GM12878 (cell line): ENCODE measurements around the gene ZNF771. TPM values are rescaled to one million over a fixed set of nuclear protein-coding genes. Genes with fewer than 3 reads are reported as not detected.

Experiments
- ATAC-seq: fragments of 200-7000 bp; cut with Tn5 transposase; 3 replicates; pipeline ENCODE4 v1.9.1; 2020; ENCODE audit warnings: mild to moderate bottlenecking, moderate library complexity
- BruUV-seq: library from RNA; stranded (reverse); fragments of 400-500 nt; replicated peaks from 2 replicates; lab custom pipeline; 2021; lab: Mats Ljungman, UMichigan
- CTCF ChIA-PET: fragments of 300-600 bp; sonication (Branson Sonifier 250); formaldehyde crosslinking; extraction: SDS; loops from one replicate; lab custom pipeline; 2021; ENCODE audit warnings: inconsistent platforms; lab: Yijun Ruan, JAX
- POLR2A ChIA-PET: fragments of 350-600 bp; formaldehyde crosslinking; extraction: SDS; loops from one replicate; lab custom pipeline; 2021; ENCODE audit warnings: inconsistent platforms; lab: Charles Lee
- RAD21 ChIA-PET: fragments of 300-600 bp; sonication (Branson Sonifier 250); formaldehyde crosslinking; loops from one replicate; lab custom pipeline; 2023; ENCODE audit warnings: antibody characterized with exemption; ENCODE audit not compliant: unreplicated experiment; lab: Charles Lee
- SMC1A ChIA-PET: fragments of 300-600 bp; sonication (Branson Sonifier 250); formaldehyde crosslinking; loops from one replicate; lab custom pipeline; 2023; ENCODE audit not compliant: unreplicated experiment, uncharacterized antibody; lab: Charles Lee
- DNase-seq: peaks from one replicate; pipeline ENCODE4 v3.0.0-alpha.2; 2011; ENCODE audit warnings: low read depth, low spot score
- FAIRE-seq: peaks from 3 replicates; lab custom pipeline; 2011; peaks lifted over from hg19 to GRCh38; lab: Jason Lieb, UNC
- H2AFZ ChIP-seq: 2 replicates; pipeline ENCODE4 v1.6.0; 2011; ENCODE audit warnings: low read depth, low read length, control low read depth; ENCODE audit not compliant: control insufficient read depth
- H3K27ac ChIP-seq: 2 replicates; pipeline ENCODE4 v1.5.1; 2011; ENCODE audit warnings: control low read depth; ENCODE audit not compliant: control insufficient read depth, insufficient read depth
- H3K27me3 ChIP-seq, 2 experiments: replicated peaks in 1 of 2; 2 replicates each; pipeline versions ENCODE4 v1.6.0 to v1.6.1; 2011; ENCODE audit warnings: low read length in 1 of 2; ENCODE audit not compliant: control insufficient read depth in 2 of 2, insufficient read depth in 2 of 2
- H3K36me3 ChIP-seq, 2 experiments: 2 replicates each; pipeline ENCODE4 v1.5.1; 2011; ENCODE audit warnings: low read length in 1 of 2; ENCODE audit not compliant: control insufficient read depth in 2 of 2, insufficient read depth in 2 of 2
- H3K4me1 ChIP-seq: 2 replicates; pipeline ENCODE4 v1.6.1; 2011; ENCODE audit warnings: mild to moderate bottlenecking, low read length, moderate library complexity, mixed read lengths; ENCODE audit not compliant: control insufficient read depth, insufficient read depth
- H3K4me2 ChIP-seq: 2 replicates; pipeline ENCODE4 v1.6.0; 2011; ENCODE audit warnings: control low read depth; ENCODE audit not compliant: control insufficient read depth, insufficient read depth
- H3K4me3 ChIP-seq: fragments of 200-600 bp; sonication (generic); 2 replicates; pipeline ENCODE4 v1.5.1; 2016
- H3K79me2 ChIP-seq: 2 replicates; pipeline ENCODE4 v1.6.0; 2011; ENCODE audit warnings: low read length; ENCODE audit not compliant: control insufficient read depth, insufficient read depth
- H3K9ac ChIP-seq: 2 replicates; pipeline ENCODE4 v1.8.0; 2011; ENCODE audit warnings: low read length, control low read depth, mixed read lengths; ENCODE audit not compliant: control insufficient read depth, insufficient read depth
- H3K9me3 ChIP-seq: replicated peaks from 3 replicates; pipeline ENCODE4 v1.5.1; 2011; ENCODE audit warnings: mild to moderate bottlenecking, low read length; ENCODE audit not compliant: control insufficient read depth, insufficient read depth
- H4K20me1 ChIP-seq: 2 replicates; pipeline ENCODE4 v1.6.0; 2011; ENCODE audit not compliant: control insufficient read depth, insufficient read depth
- BACH1 ChIP-seq: fragments of 450-650 bp; IDR thresholded peaks from 2 replicates; pipeline ENCODE4 v1.6.1; 2017; ENCODE audit warnings: mild to moderate bottlenecking, borderline replicate concordance
- CEBPB ChIP-seq, 2 experiments: fragments of 150-350 bp in 1 of 2; IDR thresholded peaks; 2 replicates each; pipeline ENCODE4 v1.6.1; 2012 to 2014; ENCODE audit warnings: low read depth in 2 of 2, low read length in 2 of 2, borderline replicate concordance in 1 of 2, inconsistent platforms in 1 of 2
- JUND ChIP-seq: IDR thresholded peaks from 2 replicates; pipeline ENCODE4 v1.6.1; 2012; ENCODE audit warnings: low read depth, mild to moderate bottlenecking, low read length, improper control_type of control experiment, moderate library complexity
- MYB ChIP-seq: fragments of 150-350 bp; IDR thresholded peaks from 2 replicates; pipeline ENCODE4 v1.6.1; 2014; ENCODE audit warnings: mild to moderate bottlenecking, low read depth, low read length, borderline replicate concordance
- SPI1 ChIP-seq: IDR thresholded peaks from 2 replicates; pipeline ENCODE4 v1.6.1; 2011; ENCODE audit warnings: low read depth, mild to moderate bottlenecking, low read length, moderate library complexity, borderline replicate concordance; ENCODE audit not compliant: insufficient read depth
- TBL1XR1 ChIP-seq: IDR thresholded peaks from 2 replicates; pipeline ENCODE4 v1.6.1; 2012; ENCODE audit warnings: low read depth, low read length, improper control_type of control experiment
- ZNF24 ChIP-seq: fragments of 450-650 bp; IDR thresholded peaks from 2 replicates; pipeline ENCODE4 v1.6.1; 2017; ENCODE audit warnings: antibody characterized with exemption, mild to moderate bottlenecking
- WGBS: methylation state at CpG from one replicate; pipeline ENCODE4 v1.1.6; 2016; ENCODE audit warnings: low lambda C conversion rate; ENCODE audit not compliant: insufficient replicate concordance, insufficient coverage; ENCODE audit errors: missing lambda C conversion rate; 5-methylcytosine and 5-hydroxymethylcytosine counted together
- in situ Hi-C: fragments of 300-500 bp; cut with MboI; formaldehyde crosslinking; loops from 9 replicates; pipeline ENCODE4 v1.14.3; 2018; ENCODE audit warnings: mixed read lengths
- intact Hi-C: fragments of 100-400 bp; cut with micrococcal nuclease; formaldehyde crosslinking; loops from one replicate; pipeline ENCODE4 v1.14.2; 2022; ENCODE audit not compliant: unreplicated experiment
- polyA plus RNA-seq, 11 experiments: library from polyadenylated mRNA; depleted of rRNA in 4 of 11; unstranded in 6 of 11; stranded (reverse) in 5 of 11; fragments of >200 nt; fragmentation: Nextera tagmentation in 4 of 11; fragmentation: Illumina TruSeq in 1 of 11; extraction: Ambion mirVana in 4 of 11; extraction: Trizol in 1 of 11; gene quantifications; 1 replicate in 1 of 11; 2 replicates in 10 of 11; pipeline versions ENCODE4 v1.2.1 to v1.2.3, GENCODE V29; 2011 to 2016; ENCODE audit warnings: inconsistent platforms in 2 of 11, missing spikeins in 2 of 11, low read depth in 1 of 11
- total RNA-seq, 4 experiments: library from RNA; depleted of rRNA in 3 of 4; stranded (reverse); fragments of >200 nt in 3 of 4; fragmentation: Illumina TruSeq in 1 of 4; extraction: Trizol in 1 of 4; gene quantifications; 2 replicates each; pipeline versions ENCODE4 v1.2.1 to v1.2.3, GENCODE V29; 2013 to 2021
- TF ChIP-seq, protein P1 (sequence below): fragments of 450-650 bp; formaldehyde crosslinking; IDR thresholded peaks from 2 replicates; pipeline ENCODE4 v1.5.0; 2022; ENCODE audit warnings: mild to moderate bottlenecking, missing genetic modification characterization

The ZNF771 gene
- total and polyA plus RNA-seq, 10 of the 15 experiments (the other 5 are each of a cell fraction or from before 2014, with no cell fraction given) = 0.98 to 7.6 (median 3.7) TPM

DNA sequence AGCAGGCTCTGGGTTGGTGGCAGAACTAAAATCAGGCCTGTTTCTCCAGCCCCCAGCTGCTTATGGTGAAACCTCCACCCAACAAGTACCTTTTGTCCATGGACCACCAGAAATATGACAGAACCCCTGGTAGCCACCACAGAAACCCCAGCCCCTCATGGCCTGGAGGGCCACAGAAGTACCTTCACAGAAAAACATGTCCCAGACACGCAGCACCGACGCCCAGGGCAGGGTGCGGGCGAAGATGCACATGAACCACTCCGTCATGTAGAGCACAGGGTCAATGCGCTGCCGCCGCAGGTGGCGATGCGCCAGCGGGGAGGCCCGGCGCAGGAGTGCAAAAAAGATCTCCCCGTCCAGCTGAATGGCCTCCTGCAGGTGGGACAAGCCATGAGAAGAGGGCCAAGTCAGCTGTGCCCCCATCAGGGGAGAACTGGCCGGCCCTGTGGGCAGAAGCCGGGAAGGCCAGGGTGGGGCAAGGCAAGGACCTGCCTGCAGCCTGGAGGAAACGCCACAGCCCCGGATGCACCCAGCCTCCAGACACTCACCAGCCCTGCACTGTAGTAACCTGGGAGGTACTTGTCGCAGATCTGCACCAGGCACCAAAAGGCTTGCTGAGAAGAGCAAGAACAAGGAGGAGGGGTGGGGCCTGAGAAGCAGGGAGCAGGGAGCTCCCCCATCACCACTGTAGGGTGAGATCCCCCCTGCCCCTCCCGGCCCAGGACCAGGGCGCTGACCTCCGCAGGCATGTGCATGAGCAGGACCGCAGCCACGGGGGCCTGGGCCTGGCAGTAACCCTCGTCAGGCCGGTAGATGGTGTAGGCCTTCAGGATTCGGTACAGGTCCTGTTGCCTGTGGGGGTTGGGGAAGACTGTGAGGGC is 48.2 kb upstream of the ZNF771 start (continued):
- TF ChIP-seq SPI1 (no peak), CEBPB (IDR thresholded peaks at IDR 0.05; ENCODE audit: borderline replicate concordance in 1 of 2, low read depth in 2 of 2, low read length in 2 of 2) (no peak)

DNA sequence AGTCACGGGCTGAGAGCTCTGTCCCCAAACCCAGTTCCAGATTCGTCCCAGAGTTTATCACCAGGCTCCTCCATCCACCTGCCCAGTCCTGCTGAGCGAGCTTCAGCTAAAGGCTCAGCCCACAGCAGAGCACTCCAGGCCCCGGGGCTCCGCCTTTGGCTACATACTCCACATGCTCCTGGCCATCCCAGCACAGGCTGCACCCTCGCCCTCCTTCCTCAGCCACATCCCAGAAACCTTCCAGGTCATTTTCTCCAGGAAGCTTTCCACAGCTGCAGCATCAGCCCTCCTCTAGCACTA is 47.6 kb upstream of the ZNF771 start:
- FAIRE-seq (no peak), DNase-seq (no peak), ATAC-seq (no peak)
- intact Hi-C loops (loop anchor here (10.0 kb wide), 1 partner anchor 265 kb away; the partner anchor contains the start of genes TBX6 and YPEL3), in situ Hi-C loops (no loop called here)
- SMC1A ChIA-PET = no interaction called here
- CTCF ChIA-PET = interaction anchor here (0.7 to 1.3 kb wide), 2 partner anchors 11 to 50 kb away, joined by 3 to 4 read pairs; no protein-coding TSS in a partner anchor
- H3K4me1 ChIP-seq = peaks cover 10% of the 10 kb centered on the region; the same call in 1 of the 2 replicates
- no peak overlapping the region for H3K27ac ChIP-seq
- BruUV-seq = no TSS peak
- no peak overlapping the region for H3K4me3 ChIP-seq
- 78% methylated on average over 6 of the region's 6 CpGs for WGBS
- H4K20me1 ChIP-seq = 0 out of 2 replicates have a peak, but pooled peaks cover 6% of the 10 kb centered on the region
- POLR2A ChIA-PET = no interaction called here
- H2AFZ ChIP-seq = no peak overlapping the region
- H3K79me2 ChIP-seq = peaks cover 8% of the 10 kb centered on the region
- peaks cover 18 to 20% of the 10 kb centered on the region in 2 experiments for H3K36me3 ChIP-seq
- TF ChIP-seq MYB = no peak
- no peak for TF ChIP-seq ZNF24
- TF ChIP-seq CEBPB (IDR thresholded peaks at IDR 0.05; ENCODE audit: borderline replicate concordance in 1 of 2, low read depth in 2 of 2, low read length in 2 of 2) = no peak
- TF ChIP-seq TBL1XR1 = no peak
- no peak for TF ChIP-seq JUND
- no peak for TF ChIP-seq BACH1
- TF ChIP-seq, protein P1, sequence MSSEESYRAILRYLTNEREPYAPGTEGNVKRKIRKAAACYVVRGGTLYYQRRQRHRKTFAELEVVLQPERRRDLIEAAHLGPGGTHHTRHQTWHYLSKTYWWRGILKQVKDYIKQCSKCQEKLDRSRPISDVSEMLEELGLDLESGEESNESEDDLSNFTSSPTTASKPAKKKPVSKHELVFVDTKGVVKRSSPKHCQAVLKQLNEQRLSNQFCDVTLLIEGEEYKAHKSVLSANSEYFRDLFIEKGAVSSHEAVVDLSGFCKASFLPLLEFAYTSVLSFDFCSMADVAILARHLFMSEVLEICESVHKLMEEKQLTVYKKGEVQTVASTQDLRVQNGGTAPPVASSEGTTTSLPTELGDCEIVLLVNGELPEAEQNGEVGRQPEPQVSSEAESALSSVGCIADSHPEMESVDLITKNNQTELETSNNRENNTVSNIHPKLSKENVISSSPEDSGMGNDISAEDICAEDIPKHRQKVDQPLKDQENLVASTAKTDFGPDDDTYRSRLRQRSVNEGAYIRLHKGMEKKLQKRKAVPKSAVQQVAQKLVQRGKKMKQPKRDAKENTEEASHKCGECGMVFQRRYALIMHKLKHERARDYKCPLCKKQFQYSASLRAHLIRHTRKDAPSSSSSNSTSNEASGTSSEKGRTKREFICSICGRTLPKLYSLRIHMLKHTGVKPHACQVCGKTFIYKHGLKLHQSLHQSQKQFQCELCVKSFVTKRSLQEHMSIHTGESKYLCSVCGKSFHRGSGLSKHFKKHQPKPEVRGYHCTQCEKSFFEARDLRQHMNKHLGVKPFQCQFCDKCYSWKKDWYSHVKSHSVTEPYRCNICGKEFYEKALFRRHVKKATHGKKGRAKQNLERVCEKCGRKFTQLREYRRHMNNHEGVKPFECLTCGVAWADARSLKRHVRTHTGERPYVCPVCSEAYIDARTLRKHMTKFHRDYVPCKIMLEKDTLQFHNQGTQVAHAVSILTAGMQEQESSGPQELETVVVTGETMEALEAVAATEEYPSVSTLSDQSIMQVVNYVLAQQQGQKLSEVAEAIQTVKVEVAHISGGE (CRISPR knock-in tag) = no peak
- H3K27me3 ChIP-seq = no peaks in the 10 kb centered on the region
- RAD21 ChIA-PET = interaction anchor here (0.7 to 1.9 kb wide), 2 partner anchors 11 to 268 kb away, joined by 3 to 7 read pairs; partner anchors contain the start of genes TBC1D10B and TBX6
- no peak overlapping the region for H3K9ac ChIP-seq
- H3K9me3 ChIP-seq = no peaks in the 10 kb centered on the region
- no peak overlapping the region for H3K4me2 ChIP-seq
